Upper lobe of left lung (tissue), 6 donors: ENCODE data around the gene LRRC2. TPM values are rescaled to one million over a fixed set of nuclear protein-coding genes. Genes with fewer than 3 reads are reported as not detected.

Source experiments
- ATAC-seq, 2 donors: fragments of 200-7000 bp; cut with Tn5 transposase; one replicate each; pipeline ENCODE4 v1.9.1; 2022; ENCODE audit warnings: mild to moderate bottlenecking in 2 of 2, moderate library complexity in 2 of 2; ENCODE audit not compliant: low FRiP score in 2 of 2
- DNase-seq, 2 donors: peaks; one replicate each; pipeline ENCODE4 v3.0.0-alpha.2; 2019 to 2020
- H3K27ac ChIP-seq, 4 donors: fragments of 200-600 bp; sonication (generic); one replicate each; pipeline ENCODE4 v1.5.1; 2016 to 2019
- H3K27me3 ChIP-seq, 4 donors: fragments of 200-600 bp; sonication (generic); one replicate each; pipeline ENCODE4 v1.5.1; 2017 to 2019
- H3K36me3 ChIP-seq, 4 donors: fragments of 200-600 bp; sonication (generic); one replicate each; pipeline ENCODE4 v1.5.1; 2016 to 2019
- H3K4me1 ChIP-seq, 4 donors: fragments of 200-600 bp; sonication (generic); one replicate each; pipeline ENCODE4 v1.5.1; 2018 to 2019
- H3K4me3 ChIP-seq, 4 donors: fragments of 200-600 bp; sonication (generic); one replicate each; pipeline ENCODE4 v1.5.1; 2017 to 2019; ENCODE audit warnings: mild to moderate bottlenecking in 2 of 4, moderate library complexity in 1 of 4
- H3K9me3 ChIP-seq, 4 donors: fragments of 200-600 bp; sonication (generic); one replicate each; pipeline ENCODE4 v1.5.1; 2018 to 2019
- EP300 ChIP-seq, 4 donors: sonication (generic); formaldehyde crosslinking; IDR thresholded peaks; one replicate each; pipeline ENCODE4 v1.5.1; 2017; ENCODE audit warnings: antibody characterized with exemption in 4 of 4, control low read depth in 2 of 4
- POLR2A ChIP-seq, 4 donors: fragments of 450-650 bp; IDR thresholded peaks; one replicate each; pipeline ENCODE4 v1.5.1; 2016 to 2017; ENCODE audit warnings: antibody characterized with exemption in 4 of 4, mild to moderate bottlenecking in 2 of 4
- POLR2AphosphoS5 ChIP-seq, 2 donors: sonication (generic); formaldehyde crosslinking; IDR thresholded peaks; one replicate each; pipeline ENCODE4 v1.5.1; 2017; ENCODE audit warnings: antibody characterized with exemption in 2 of 2
- WGBS, 2 donors: methylation state at CpG; one replicate each; pipeline ENCODE4 v1.1.5; 2017 to 2018; 5-methylcytosine and 5-hydroxymethylcytosine counted together
- total RNA-seq, 6 donors: library from RNA; depleted of rRNA in 4 of 6; stranded (reverse); fragments of >200 nt in 4 of 6; gene quantifications; one replicate each; pipeline versions ENCODE4 v1.1.0 to v1.2.1, GENCODE V29; 2016 to 2021
- TF ChIP-seq, protein P1 (sequence below), 6 experiments: fragments of 450-650 bp in 4 of 6; fragments of 200-600 bp in 2 of 6; sonication (generic) in 2 of 6; IDR thresholded peaks; one replicate each; pipeline ENCODE4 v1.5.1; 2016 to 2019; ENCODE audit warnings: antibody characterized with exemption in 6 of 6
- donor health status: DM: no; HTN: no; CAD: no; lungs with moderate emphysema.
- donor health status: DM: no; HTN: yes; CAD: no; lungs with severe emphysema.

LRRC2 gene
- total RNA-seq, 6 donors from 2014 or later: 1.1 to 4.2 (median 1.5) TPM

DNA sequence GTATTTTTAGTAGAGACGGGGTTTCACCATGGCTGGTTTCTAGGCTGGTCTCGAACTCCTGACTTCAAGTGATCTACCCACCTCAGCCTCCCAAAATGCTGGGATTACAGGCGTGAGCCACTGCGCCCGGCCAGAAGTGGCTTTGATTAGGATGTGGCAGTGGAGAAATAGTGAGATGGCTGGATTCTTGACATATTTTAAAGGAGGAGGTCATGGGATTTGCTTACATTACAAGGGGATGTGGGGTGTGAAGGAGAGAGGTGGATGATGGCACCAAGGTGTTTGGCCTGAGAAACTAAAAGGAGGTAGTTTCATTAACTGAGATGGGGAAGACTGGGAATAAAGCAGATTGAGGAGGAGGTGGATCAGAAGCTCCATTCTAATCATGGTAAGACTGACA lies 86.4 kb downstream of the LRRC2 start:
- no peak overlapping the region for H3K4me3 ChIP-seq
- no peaks in the 10 kb centered on the region for H3K36me3 ChIP-seq
- no peak for TF ChIP-seq POLR2A (IDR thresholded peaks at IDR 0.05)
- no peak for TF ChIP-seq EP300 (IDR thresholded peaks at IDR 0.05)
- no peak for TF ChIP-seq POLR2AphosphoS5 (IDR thresholded peaks at IDR 0.05)
- TF ChIP-seq, protein P1, sequence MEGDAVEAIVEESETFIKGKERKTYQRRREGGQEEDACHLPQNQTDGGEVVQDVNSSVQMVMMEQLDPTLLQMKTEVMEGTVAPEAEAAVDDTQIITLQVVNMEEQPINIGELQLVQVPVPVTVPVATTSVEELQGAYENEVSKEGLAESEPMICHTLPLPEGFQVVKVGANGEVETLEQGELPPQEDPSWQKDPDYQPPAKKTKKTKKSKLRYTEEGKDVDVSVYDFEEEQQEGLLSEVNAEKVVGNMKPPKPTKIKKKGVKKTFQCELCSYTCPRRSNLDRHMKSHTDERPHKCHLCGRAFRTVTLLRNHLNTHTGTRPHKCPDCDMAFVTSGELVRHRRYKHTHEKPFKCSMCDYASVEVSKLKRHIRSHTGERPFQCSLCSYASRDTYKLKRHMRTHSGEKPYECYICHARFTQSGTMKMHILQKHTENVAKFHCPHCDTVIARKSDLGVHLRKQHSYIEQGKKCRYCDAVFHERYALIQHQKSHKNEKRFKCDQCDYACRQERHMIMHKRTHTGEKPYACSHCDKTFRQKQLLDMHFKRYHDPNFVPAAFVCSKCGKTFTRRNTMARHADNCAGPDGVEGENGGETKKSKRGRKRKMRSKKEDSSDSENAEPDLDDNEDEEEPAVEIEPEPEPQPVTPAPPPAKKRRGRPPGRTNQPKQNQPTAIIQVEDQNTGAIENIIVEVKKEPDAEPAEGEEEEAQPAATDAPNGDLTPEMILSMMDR (IDR thresholded peaks at IDR 0.05): no peak
- no peak overlapping the region for H3K27ac ChIP-seq
- DNase-seq (no peak), ATAC-seq (no peak)
- H3K27me3 ChIP-seq: no peaks in the 10 kb centered on the region
- peaks cover 0 to 3% (median 0%) of the 10 kb centered on the region in 4 donors for H3K9me3 ChIP-seq
- 88 to 97% methylated on average over 3 to 5 of the region's 5 CpGs for WGBS, 2 donors
- H3K4me1 ChIP-seq: peaks cover 0 to 3% (median 0%) of the 10 kb centered on the region in 4 donors

GRCh38 chr3:46479021-46479420 lies 87.1 kb downstream of the LRRC2 start:
- 93 to 95% methylated on average over 5 of the region's 5 CpGs for WGBS, 2 donors
- Histone ChIP-seq H3K4me1 (no peaks in the 10 kb centered on the region), H3K27ac (no peak overlapping the region), H3K36me3 (no peaks in the 10 kb centered on the region), H3K4me3 (no peak overlapping the region), H3K27me3 (no peaks in the 10 kb centered on the region), H3K9me3 (peaks cover 0 to 7% (median 0%) of the 10 kb centered on the region in 4 donors)
- TF ChIP-seq, protein P1 (IDR thresholded peaks at IDR 0.05): no peak
- TF ChIP-seq EP300 (IDR thresholded peaks at IDR 0.05) (no peak), POLR2AphosphoS5 (IDR thresholded peaks at IDR 0.05) (no peak), POLR2A (IDR thresholded peaks at IDR 0.05) (no peak)
- no peak for DNase-seq
- ATAC-seq: no peak

GRCh38 chr3:46478341-46478740 lies 87.8 kb downstream of the LRRC2 start:
- WGBS, 2 donors: 73 to 79% methylated on average over 5 of the region's 5 CpGs
- ATAC-seq (peak; percentile 39 to 63), DNase-seq (peak in 1 of 2 donors; percentile 47)
- Histone ChIP-seq H3K27ac (no peak overlapping the region), H3K4me1 (no peaks in the 10 kb centered on the region), H3K4me3 (no peak overlapping the region), H3K36me3 (no peaks in the 10 kb centered on the region), H3K9me3 (peaks cover 0 to 7% (median 0%) of the 10 kb centered on the region in 4 donors), H3K27me3 (no peaks in the 10 kb centered on the region)
- TF ChIP-seq POLR2A (IDR thresholded peaks at IDR 0.05) (no peak), EP300 (IDR thresholded peaks at IDR 0.05) (no peak), POLR2AphosphoS5 (IDR thresholded peaks at IDR 0.05) (no peak)

- H3K27ac ChIP-seq: no peak overlapping the region
- DNase-seq: no peak
Observed at GRCh38 chr3:46477756-46478155, 88.3 kb downstream of the LRRC2 start.

GRCh38 chr3:46477145-46477544 lies 89.0 kb downstream of the LRRC2 start:
- ATAC-seq (no peak), DNase-seq (no peak)
- no peaks in the 10 kb centered on the region for H3K4me1 ChIP-seq
- peaks cover 0 to 7% (median 0%) of the 10 kb centered on the region in 4 donors for H3K9me3 ChIP-seq
- no peaks in the 10 kb centered on the region for H3K27me3 ChIP-seq
- no peak overlapping the region for H3K4me3 ChIP-seq
- TF ChIP-seq POLR2A (IDR thresholded peaks at IDR 0.05) (no peak), POLR2AphosphoS5 (IDR thresholded peaks at IDR 0.05) (no peak), EP300 (IDR thresholded peaks at IDR 0.05) (no peak)
- TF ChIP-seq, protein P1 (IDR thresholded peaks at IDR 0.05): no peak
- WGBS, 2 donors: 83 to 96% methylated on average over 4 of the region's 4 CpGs
- H3K36me3 ChIP-seq: no peaks in the 10 kb centered on the region
- H3K27ac ChIP-seq: no peak overlapping the region

More at GRCh38 chr3:46477756-46478155, 88.3 kb downstream of the LRRC2 start:
- Histone ChIP-seq H3K36me3 (no peaks in the 10 kb centered on the region), H3K4me1 (no peaks in the 10 kb centered on the region), H3K9me3 (peaks cover 0 to 7% (median 0%) of the 10 kb centered on the region in 4 donors), H3K27me3 (no peaks in the 10 kb centered on the region), H3K4me3 (no peak overlapping the region)
- WGBS, 2 donors: 85 to 91% methylated on average over 6 of the region's 6 CpGs
- TF ChIP-seq, protein P1 (IDR thresholded peaks at IDR 0.05): no peak
- TF ChIP-seq POLR2A (IDR thresholded peaks at IDR 0.05): no peak
- TF ChIP-seq POLR2AphosphoS5 (IDR thresholded peaks at IDR 0.05): no peak
- TF ChIP-seq EP300 (IDR thresholded peaks at IDR 0.05): no peak
- ATAC-seq: no peak
